ES-I3 (cell line): ENCODE measurements around the gene SUMF1.
"Not testable (repeated sequence)": the region's sequence is repeated elsewhere in the genome, so short reads cannot be mapped to it uniquely, and the experiment has no call there.

Source experiments
- H3K36me3 ChIP-seq: 2 replicates; pipeline ENCODE4 v1.6.1; 2013; ENCODE audit warnings: mild to moderate bottlenecking, low read length, control low read depth, moderate library complexity; ENCODE audit not compliant: insufficient read depth
- H3K4me1 ChIP-seq: 2 replicates; pipeline ENCODE4 v1.6.1; 2013; ENCODE audit warnings: mild to moderate bottlenecking, control low read depth, low read length; ENCODE audit not compliant: insufficient read depth
- H3K9ac ChIP-seq: 2 replicates; pipeline ENCODE4 v1.6.1; 2013; ENCODE audit warnings: low read depth, mild to moderate bottlenecking, low read length, moderate library complexity
- H3K9me3 ChIP-seq: 2 replicates; pipeline ENCODE4 v1.6.1; 2013; ENCODE audit warnings: mild to moderate bottlenecking, low read length, moderate library complexity; ENCODE audit not compliant: control insufficient read depth, insufficient read depth

Gene SUMF1

GRCh38 chr3:4329806-4330205 is 137.3 kb downstream of the SUMF1 start:
- H3K36me3 ChIP-seq, H3K9me3 ChIP-seq: not testable (repeated sequence)

GRCh38 chr3:4326868-4327267 is 140.2 kb downstream of the SUMF1 start:
- H3K9ac ChIP-seq: no peak overlapping the region
- no peaks in the 10 kb centered on the region; the same call in 1 of the 2 replicates for H3K4me1 ChIP-seq
- no peaks in the 10 kb centered on the region for H3K9me3 ChIP-seq
- no peaks in the 10 kb centered on the region for H3K36me3 ChIP-seq

More at GRCh38 chr3:4329806-4330205, 137.3 kb downstream of the SUMF1 start:
- H3K4me1 ChIP-seq, H3K9ac ChIP-seq: not testable (repeated sequence)

- H3K36me3 ChIP-seq: no peaks in the 10 kb centered on the region
- H3K4me1 ChIP-seq: no peaks in the 10 kb centered on the region
- H3K9ac ChIP-seq: no peak overlapping the region
- no peaks in the 10 kb centered on the region for H3K9me3 ChIP-seq
These were observed 143.6 kb downstream of the SUMF1 start for GRCh38 chr3:4323246-4324027.

- no peaks in the 10 kb centered on the region for H3K36me3 ChIP-seq
- H3K9me3 ChIP-seq: no peaks in the 10 kb centered on the region
- no peak overlapping the region for H3K9ac ChIP-seq
- H3K4me1 ChIP-seq: no peaks in the 10 kb centered on the region
These were observed 144.4 kb downstream of the SUMF1 start for GRCh38 chr3:4322635-4323034.

- Histone ChIP-seq H3K9me3 (no peaks in the 10 kb centered on the region), H3K4me1 (no peaks in the 10 kb centered on the region), H3K9ac (no peak overlapping the region), H3K36me3 (no peaks in the 10 kb centered on the region)
These were observed 145.3 kb downstream of the SUMF1 start for GRCh38 chr3:4321732-4322131.

GRCh38 chr3:4320096-4320911 is 146.8 kb downstream of the SUMF1 start:
- Histone ChIP-seq H3K4me1 (no peaks in the 10 kb centered on the region), H3K36me3 (no peaks in the 10 kb centered on the region), H3K9ac (no peak overlapping the region), H3K9me3 (no peaks in the 10 kb centered on the region)

GRCh38 chr3:4314688-4315087 is 152.4 kb downstream of the SUMF1 start:
- H3K9me3 ChIP-seq: no peaks in the 10 kb centered on the region
- H3K9ac ChIP-seq: no peak overlapping the region
- no peaks in the 10 kb centered on the region for H3K36me3 ChIP-seq
- no peaks in the 10 kb centered on the region for H3K4me1 ChIP-seq

- H3K36me3 ChIP-seq: no peaks in the 10 kb centered on the region
- no peaks in the 10 kb centered on the region for H3K4me1 ChIP-seq
- H3K9me3 ChIP-seq: no peaks in the 10 kb centered on the region
- H3K9ac ChIP-seq: no peak overlapping the region
These were observed 153.3 kb downstream of the SUMF1 start for GRCh38 chr3:4313606-4314293.

GRCh38 chr3:4311496-4311895 is 155.6 kb downstream of the SUMF1 start:
- no peaks in the 10 kb centered on the region for H3K9me3 ChIP-seq
- H3K36me3 ChIP-seq: no peaks in the 10 kb centered on the region
- H3K9ac ChIP-seq: no peak overlapping the region
- no peaks in the 10 kb centered on the region for H3K4me1 ChIP-seq
